ENCODE data around the gene HHIP.
"Not testable (repeated sequence)": the region's sequence is repeated elsewhere in the genome, so short reads cannot be mapped to it uniquely, and the experiment has no call there.

HHIP gene

GRCh38 chr4:144782345-144782744, 136.4 kb downstream of the HHIP start:
- ChIA-PET POLR2A (no interaction called here), CTCF (no interaction called here)
- H3K4me3 ChIP-seq (ENCODE audit: low read depth, low read length), result no peak overlapping the region
- no peak for TF ChIP-seq CTCF (IDR thresholded peaks at IDR 0.05; ENCODE audit: insufficient read depth, low read length, missing control alignments)
- no peak for DNase-seq (ENCODE audit: low read depth, low spot score)

- H3K4me3 ChIP-seq (ENCODE audit: low read depth, low read length), result no peak overlapping the region
- ChIA-PET CTCF (interaction anchor here (1.0 to 1.6 kb wide), 2 partner anchors 10 to 312 kb away, joined by 3 to 4 read pairs; partner anchors contain the start of genes ABCE1 and ANAPC10), POLR2A (no interaction called here)
- no peak for DNase-seq (ENCODE audit: low read depth, low spot score)
- TF ChIP-seq CTCF (IDR thresholded peaks at IDR 0.05; ENCODE audit: insufficient read depth, low read length, missing control alignments), result no peak
These were observed 140.0 kb downstream of the HHIP start for GRCh38 chr4:144785961-144786360.

GRCh38 chr4:144787365-144788258, 141.7 kb downstream of the HHIP start:
- H3K4me3 ChIP-seq (ENCODE audit: low read depth, low read length), result no peak overlapping the region
- DNase-seq (ENCODE audit: low read depth, low spot score), result no peak
- CTCF ChIA-PET, result interaction anchor here (0.8 kb wide), 1 partner anchor 238 kb away, joined by 3 read pairs; no protein-coding TSS in a partner anchor
- POLR2A ChIA-PET, result no interaction called here
- TF ChIP-seq CTCF (IDR thresholded peaks at IDR 0.05; ENCODE audit: insufficient read depth, low read length, missing control alignments), result peak; percentile 40

GRCh38 chr4:144788469-144788868, 142.5 kb downstream of the HHIP start:
- ChIA-PET POLR2A (no interaction called here), CTCF (no interaction called here)
- H3K4me3 ChIP-seq (ENCODE audit: low read depth, low read length), result no peak overlapping the region
- no peak for DNase-seq (ENCODE audit: low read depth, low spot score)
- no peak for TF ChIP-seq CTCF (IDR thresholded peaks at IDR 0.05; ENCODE audit: insufficient read depth, low read length, missing control alignments)

- CTCF ChIA-PET, POLR2A ChIA-PET: not testable (repeated sequence)
These were observed 146.0 kb downstream of the HHIP start for GRCh38 chr4:144791933-144792332.

More at GRCh38 chr4:144791933-144792332, 146.0 kb downstream of the HHIP start:
- DNase-seq (ENCODE audit: low read depth, low spot score); H3K4me3 ChIP-seq (ENCODE audit: low read depth, low read length): not testable (repeated sequence)

Data from AG04449 (cell line).